A673 (cell line): ENCODE measurements around the gene MEAK7. TPM values are rescaled to one million over a fixed set of nuclear protein-coding genes. Genes with fewer than 3 reads are reported as not detected.

Experiments used
- BruUV-seq: library from RNA; stranded (reverse); fragments of 400-500 nt; replicated peaks from 2 replicates; lab custom pipeline; 2021; lab: Mats Ljungman, UMichigan
- CTCF ChIA-PET: fragments of 300-600 bp; sonication (Branson Sonifier 250); formaldehyde crosslinking; loops from one replicate; lab custom pipeline; 2022; ENCODE audit warnings: antibody characterized with exemption; lab: Charles Lee
- POLR2A ChIA-PET: fragments of 300-600 bp; sonication (Branson Sonifier 250); formaldehyde crosslinking; loops from one replicate; lab custom pipeline; 2022; ENCODE audit warnings: antibody characterized with exemption; ENCODE audit not compliant: low non-redundant PET; lab: Charles Lee
- DNase-seq: peaks from one replicate; pipeline ENCODE4 v3.0.0-alpha.2; 2015; ENCODE audit warnings: low spot score
- H3K27ac ChIP-seq: fragments of 200-600 bp; sonication (generic); 2 replicates; pipeline ENCODE4 v1.5.1; 2016; ENCODE audit warnings: mixed run types, low read depth, mild to moderate bottlenecking, mixed read lengths, antibody characterized with exemption, low read length; ENCODE audit not compliant: poor library complexity, severe bottlenecking
- H3K27me3 ChIP-seq: fragments of 200-600 bp; sonication (generic); replicated peaks from 2 replicates; pipeline ENCODE4 v1.6.1; 2017; ENCODE audit warnings: mixed run types, low read depth, mild to moderate bottlenecking, mixed read lengths, antibody characterized with exemption, low read length; ENCODE audit not compliant: insufficient read depth, poor library complexity
- H3K36me3 ChIP-seq: fragments of 200-600 bp; sonication (generic); 2 replicates; pipeline ENCODE4 v1.6.1; 2016; ENCODE audit warnings: mixed run types, mild to moderate bottlenecking, mixed read lengths, antibody characterized with exemption, low read length; ENCODE audit not compliant: insufficient read depth, poor library complexity, severe bottlenecking
- H3K4me1 ChIP-seq: fragments of 200-600 bp; sonication (generic); 2 replicates; pipeline ENCODE4 v1.6.1; 2017; ENCODE audit warnings: mixed run types, mild to moderate bottlenecking, mixed read lengths, antibody characterized with exemption, low read length; ENCODE audit not compliant: insufficient read depth, poor library complexity, severe bottlenecking
- H3K4me3 ChIP-seq: fragments of 200-600 bp; sonication (generic); 2 replicates; pipeline ENCODE4 v1.5.1; 2016; ENCODE audit warnings: low read depth, mixed run types, mild to moderate bottlenecking, mixed read lengths, low read length; ENCODE audit not compliant: poor library complexity, severe bottlenecking
- H3K9me3 ChIP-seq: fragments of 200-600 bp; sonication (generic); 2 replicates; pipeline ENCODE4 v1.6.1; 2016; ENCODE audit warnings: mixed run types, low read depth, mild to moderate bottlenecking, mixed read lengths, antibody characterized with exemption, low read length; ENCODE audit not compliant: poor library complexity, severe bottlenecking
- EZH2 ChIP-seq: fragments of 200-600 bp; sonication (generic); IDR thresholded peaks from 2 replicates; pipeline ENCODE4 v1.6.1; 2017; ENCODE audit warnings: borderline replicate concordance, low read depth, mild to moderate bottlenecking, mixed read lengths, antibody characterized with exemption, low read length; ENCODE audit not compliant: poor library complexity, severe bottlenecking
- intact Hi-C: fragments of 100-400 bp; cut with micrococcal nuclease; formaldehyde crosslinking; loops from one replicate; pipeline ENCODE4 v1.10.0; 2022; ENCODE audit not compliant: unreplicated experiment
- total RNA-seq: library from RNA; stranded (reverse); gene quantifications from 2 replicates; pipeline ENCODE4 v1.2.3, GENCODE V29; 2021
- TF ChIP-seq, protein P1 (sequence below): fragments of 300-800, 200-600 bp; sonication (generic); conservative IDR thresholded peaks from 2 replicates; pipeline ENCODE4 v1.5.1; 2017; ENCODE audit warnings: low read depth, mild to moderate bottlenecking, antibody characterized with exemption, low read length, moderate library complexity, mixed read lengths

Gene MEAK7
- total RNA-seq, 1 experiment from 2014 or later = 11.6 TPM

DNA sequence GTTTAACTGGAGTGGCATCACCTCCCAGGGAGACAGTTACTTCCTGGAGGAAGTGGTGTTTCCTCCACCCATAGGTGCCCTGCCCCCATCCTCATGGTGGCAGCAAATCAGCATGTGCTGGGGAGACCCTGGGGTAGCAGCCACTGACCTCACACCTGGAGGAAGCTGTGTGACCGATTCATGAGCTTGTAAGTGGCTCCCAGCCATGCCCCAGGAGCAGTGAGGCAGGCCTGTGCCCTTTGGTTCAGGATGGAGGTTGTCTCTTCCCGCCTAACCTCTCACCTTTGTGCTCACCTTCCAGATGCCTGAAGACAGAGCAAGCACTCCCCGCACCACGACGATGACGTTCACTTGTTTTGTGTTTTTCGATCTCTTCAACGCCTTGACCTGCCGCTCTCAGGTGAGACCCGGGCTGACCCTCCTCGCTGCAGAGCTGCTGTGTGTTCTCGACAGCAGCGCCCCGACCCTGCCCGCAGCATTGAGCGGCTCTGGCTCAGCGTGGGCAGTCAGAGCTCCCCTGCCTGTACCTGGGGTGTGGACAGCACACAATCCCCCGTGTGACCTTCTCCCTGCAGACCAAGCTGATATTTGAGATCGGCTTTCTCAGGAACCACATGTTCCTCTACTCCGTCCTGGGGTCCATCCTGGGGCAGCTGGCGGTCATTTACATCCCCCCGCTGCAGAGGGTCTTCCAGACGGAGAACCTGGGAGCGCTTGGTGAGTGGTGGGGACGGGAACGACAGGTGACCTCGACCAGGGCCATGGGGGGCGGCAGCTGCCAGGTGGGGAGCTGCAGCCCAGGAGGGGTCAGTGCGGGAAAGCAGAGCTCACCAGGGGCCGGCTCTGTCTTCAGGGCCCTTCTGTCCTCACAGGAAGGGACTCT is 42.8 kb downstream of the MEAK7 start:
- DNase-seq = no peak
- Histone ChIP-seq H3K4me1 (no peaks in the 10 kb centered on the region), H3K27ac (no peak overlapping the region), H3K27me3 (no peaks in the 10 kb centered on the region), H3K4me3 (no peak overlapping the region), H3K9me3 (peaks cover 1% of the 10 kb centered on the region), H3K36me3 (no peaks in the 10 kb centered on the region)
- no TSS peak for BruUV-seq
- TF ChIP-seq, protein P1, sequence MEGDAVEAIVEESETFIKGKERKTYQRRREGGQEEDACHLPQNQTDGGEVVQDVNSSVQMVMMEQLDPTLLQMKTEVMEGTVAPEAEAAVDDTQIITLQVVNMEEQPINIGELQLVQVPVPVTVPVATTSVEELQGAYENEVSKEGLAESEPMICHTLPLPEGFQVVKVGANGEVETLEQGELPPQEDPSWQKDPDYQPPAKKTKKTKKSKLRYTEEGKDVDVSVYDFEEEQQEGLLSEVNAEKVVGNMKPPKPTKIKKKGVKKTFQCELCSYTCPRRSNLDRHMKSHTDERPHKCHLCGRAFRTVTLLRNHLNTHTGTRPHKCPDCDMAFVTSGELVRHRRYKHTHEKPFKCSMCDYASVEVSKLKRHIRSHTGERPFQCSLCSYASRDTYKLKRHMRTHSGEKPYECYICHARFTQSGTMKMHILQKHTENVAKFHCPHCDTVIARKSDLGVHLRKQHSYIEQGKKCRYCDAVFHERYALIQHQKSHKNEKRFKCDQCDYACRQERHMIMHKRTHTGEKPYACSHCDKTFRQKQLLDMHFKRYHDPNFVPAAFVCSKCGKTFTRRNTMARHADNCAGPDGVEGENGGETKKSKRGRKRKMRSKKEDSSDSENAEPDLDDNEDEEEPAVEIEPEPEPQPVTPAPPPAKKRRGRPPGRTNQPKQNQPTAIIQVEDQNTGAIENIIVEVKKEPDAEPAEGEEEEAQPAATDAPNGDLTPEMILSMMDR = no peak
- no peak for TF ChIP-seq EZH2
- ChIA-PET POLR2A (no interaction called here), CTCF (no interaction called here)
- intact Hi-C loops = no loop called here

DNA sequence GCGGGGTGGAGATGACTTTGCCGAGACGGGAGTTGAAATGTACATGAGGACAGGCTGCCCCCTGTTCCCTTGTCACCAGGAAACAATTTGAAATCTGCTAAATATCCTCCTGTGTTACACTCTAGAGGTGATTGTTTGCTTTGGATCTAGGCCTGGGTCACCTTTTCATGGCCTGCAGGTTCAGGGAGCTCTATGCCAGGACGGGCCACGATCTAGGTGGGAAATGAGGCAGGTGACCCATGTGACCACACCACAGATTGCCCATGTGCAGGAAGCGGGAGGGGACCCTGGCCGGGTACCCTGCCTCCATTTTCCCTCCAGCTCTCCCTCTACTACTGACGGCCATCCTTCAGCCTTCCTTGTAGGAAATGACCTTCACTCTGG is 43.4 kb downstream of the MEAK7 start:
- DNase-seq = no peak
- no TSS peak for BruUV-seq
- H3K9me3 ChIP-seq = no peaks in the 10 kb centered on the region
- no peaks in the 10 kb centered on the region for H3K4me1 ChIP-seq
- ChIA-PET POLR2A (no interaction called here), CTCF (no interaction called here)
- H3K36me3 ChIP-seq = no peaks in the 10 kb centered on the region
- H3K27ac ChIP-seq = no peak overlapping the region
- no peak for TF ChIP-seq EZH2
- TF ChIP-seq, protein P1 = no peak
- intact Hi-C loops = no loop called here
- no peaks in the 10 kb centered on the region for H3K27me3 ChIP-seq
- H3K4me3 ChIP-seq = no peak overlapping the region

DNA sequence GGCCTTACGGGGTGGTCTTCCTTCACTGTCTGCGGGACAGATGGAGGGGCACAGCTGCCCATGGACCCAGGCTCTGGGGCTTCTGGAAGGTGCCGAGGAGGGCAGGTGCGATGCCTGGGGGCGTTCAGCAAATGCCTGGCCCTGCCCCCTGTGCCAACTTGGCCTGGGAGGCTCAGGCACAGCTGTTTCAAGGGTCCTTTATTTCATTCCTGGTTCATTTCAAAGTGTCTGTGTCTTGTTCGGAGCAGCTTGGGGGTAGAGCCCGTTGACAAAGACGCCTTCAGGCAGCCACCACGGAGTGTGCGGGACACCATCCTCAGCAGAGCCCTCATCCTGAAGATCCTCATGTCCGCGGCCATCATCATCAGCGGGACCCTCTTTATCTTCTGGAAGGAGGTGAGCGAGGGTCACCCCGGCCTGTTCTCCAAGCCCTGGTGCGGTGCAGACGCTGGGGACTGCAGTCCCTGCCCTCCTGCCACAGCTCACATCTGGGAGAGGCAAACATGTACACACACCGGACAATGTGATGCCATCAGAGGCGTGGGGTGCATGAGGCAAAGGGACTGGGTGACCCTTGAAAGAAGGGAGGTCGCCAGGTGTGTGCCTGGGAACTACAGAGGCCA is 43.9 kb downstream of the MEAK7 start:
- BruUV-seq = no TSS peak
- H3K27ac ChIP-seq = no peak overlapping the region
- H3K36me3 ChIP-seq = no peaks in the 10 kb centered on the region
- no peak for DNase-seq
- CTCF ChIA-PET = no interaction called here
- POLR2A ChIA-PET = no interaction called here
- no peaks in the 10 kb centered on the region for H3K4me1 ChIP-seq
- intact Hi-C loops = no loop called here
- H3K27me3 ChIP-seq = no peaks in the 10 kb centered on the region
- no peak overlapping the region for H3K4me3 ChIP-seq
- TF ChIP-seq, protein P1 = no peak
- no peak for TF ChIP-seq EZH2
- no peaks in the 10 kb centered on the region for H3K9me3 ChIP-seq
